Muscle layer of colon (tissue), 2 donors: ENCODE data around the gene CORO1C.

ENCODE experiments used
- H3K27ac ChIP-seq: one replicate; pipeline ENCODE4 v1.7.0; 2013; ENCODE audit warnings: low read depth, mild to moderate bottlenecking, low read length, moderate library complexity
- H3K27me3 ChIP-seq, 2 donors: one replicate each; pipeline ENCODE4 v1.7.0; 2013; ENCODE audit warnings: low read length in 2 of 2, mild to moderate bottlenecking in 2 of 2; ENCODE audit not compliant: insufficient read depth in 2 of 2, control insufficient read depth in 1 of 2
- H3K36me3 ChIP-seq: one replicate; pipeline ENCODE4 v1.7.0; 2013; ENCODE audit warnings: mild to moderate bottlenecking, low read length; ENCODE audit not compliant: insufficient read depth
- H3K4me1 ChIP-seq: one replicate; pipeline ENCODE4 v1.7.0; 2013; ENCODE audit warnings: mild to moderate bottlenecking, low read length; ENCODE audit not compliant: insufficient read depth
- H3K4me3 ChIP-seq, 2 donors: one replicate each; pipeline ENCODE4 v1.7.0; 2013; ENCODE audit warnings: low read length in 2 of 2, low read depth in 1 of 2, mild to moderate bottlenecking in 1 of 2, moderate library complexity in 1 of 2
- H3K9ac ChIP-seq: one replicate; pipeline ENCODE4 v1.7.0; 2013; ENCODE audit warnings: low read length
- H3K9me3 ChIP-seq: one replicate; pipeline ENCODE4 v1.7.0; 2013; ENCODE audit warnings: mild to moderate bottlenecking, low read length
- donor health status: abdominal sarcoma.
- donor health status: Adenocarcinoma of cecum.

Gene CORO1C

DNA sequence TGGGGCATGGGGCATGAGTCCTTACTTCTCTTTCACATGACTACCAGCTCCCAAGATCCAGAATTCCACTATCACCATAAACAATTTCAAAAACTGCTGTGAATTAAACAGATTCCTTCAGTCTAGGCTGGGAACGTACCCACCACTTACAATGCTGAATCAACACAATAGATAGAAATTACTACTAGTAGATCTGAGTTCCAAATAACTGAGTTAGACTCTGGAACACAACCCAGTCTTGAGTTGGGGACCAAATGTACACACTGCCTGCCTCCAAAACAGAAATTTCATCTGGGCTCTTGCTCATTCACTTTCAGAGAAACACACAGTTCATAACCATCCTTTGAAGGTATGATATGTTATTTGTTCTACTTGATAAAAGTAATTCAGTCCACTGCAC lies 8.9 kb downstream of the CORO1C start:
- Histone ChIP-seq H3K9ac (no peak overlapping the region), H3K4me1 (peaks cover 86% of the 10 kb centered on the region), H3K27ac (peak overlapping the region; percentile 69), H3K27me3 (no peaks in the 10 kb centered on the region), H3K4me3 (peak overlapping the region in 1 of 2 donors; percentile 19), H3K9me3 (no peaks in the 10 kb centered on the region), H3K36me3 (no peaks in the 10 kb centered on the region)

DNA sequence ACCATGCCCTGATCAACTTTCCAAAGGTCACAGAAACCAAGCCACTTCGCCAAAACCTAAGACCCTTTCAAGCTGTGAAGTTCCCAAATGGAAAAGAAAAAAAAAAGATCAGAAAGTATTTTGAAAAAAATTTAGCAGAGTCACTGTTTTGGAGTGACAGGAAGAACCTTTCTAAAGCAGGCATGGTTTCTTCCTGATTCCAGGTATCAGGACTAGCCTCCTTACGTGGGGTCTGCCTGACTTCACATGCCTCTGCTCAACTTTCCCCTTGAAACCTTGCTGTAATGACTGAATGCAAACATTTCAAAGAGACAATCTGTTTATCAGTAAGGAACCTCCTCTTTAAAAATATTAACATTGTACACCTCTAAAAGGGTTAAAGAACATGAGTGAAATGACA lies 9.5 kb downstream of the CORO1C start:
- Histone ChIP-seq H3K4me3 (peak overlapping the region in 1 of 2 donors; percentile 19), H3K9ac (peak overlapping the region; percentile 19), H3K27ac (no peak overlapping the region), H3K9me3 (no peaks in the 10 kb centered on the region), H3K4me1 (peaks cover 86% of the 10 kb centered on the region), H3K27me3 (no peaks in the 10 kb centered on the region), H3K36me3 (peaks cover 6% of the 10 kb centered on the region)

DNA sequence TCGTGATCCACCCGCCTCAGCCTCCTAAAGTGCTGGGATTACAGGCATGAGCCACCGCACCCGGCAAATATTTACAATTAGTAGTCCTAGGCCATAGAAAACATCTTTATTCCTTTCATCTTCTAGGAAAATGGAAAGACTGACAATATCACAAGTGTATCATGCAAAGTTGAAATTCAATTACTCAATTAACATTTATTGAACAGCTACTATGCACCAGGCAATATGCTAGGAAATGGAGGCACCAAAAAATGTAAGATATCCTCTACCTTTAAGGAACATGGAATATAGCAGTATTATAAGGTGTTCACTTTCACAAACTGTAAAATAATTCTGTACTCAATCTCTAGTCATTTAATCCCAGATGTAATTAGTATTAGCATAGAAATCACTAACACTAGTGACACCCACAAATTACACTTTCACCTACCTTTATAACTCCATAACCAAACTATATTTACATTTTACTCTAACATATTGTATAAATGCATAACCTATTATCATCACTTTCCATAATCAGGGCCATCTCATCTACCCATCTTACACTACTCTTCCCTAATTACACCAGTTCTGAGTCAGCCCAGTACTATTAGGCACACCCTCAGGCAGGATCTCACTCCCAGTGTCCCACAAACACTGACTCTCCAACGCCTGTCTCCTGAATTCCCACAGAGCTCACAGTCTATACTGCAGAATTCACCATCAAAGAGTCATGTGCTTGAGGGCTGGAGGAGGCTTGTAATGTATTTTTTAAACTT lies 10.4 kb downstream of the CORO1C start:
- H3K9ac ChIP-seq, result no peak overlapping the region
- peak overlapping the region; percentile 10 for H3K27ac ChIP-seq
- no peaks in the 10 kb centered on the region for H3K9me3 ChIP-seq
- H3K27me3 ChIP-seq, result no peaks in the 10 kb centered on the region
- H3K4me1 ChIP-seq, result peaks cover 83% of the 10 kb centered on the region
- peaks cover 7% of the 10 kb centered on the region for H3K36me3 ChIP-seq
- H3K4me3 ChIP-seq, result no peak overlapping the region

DNA sequence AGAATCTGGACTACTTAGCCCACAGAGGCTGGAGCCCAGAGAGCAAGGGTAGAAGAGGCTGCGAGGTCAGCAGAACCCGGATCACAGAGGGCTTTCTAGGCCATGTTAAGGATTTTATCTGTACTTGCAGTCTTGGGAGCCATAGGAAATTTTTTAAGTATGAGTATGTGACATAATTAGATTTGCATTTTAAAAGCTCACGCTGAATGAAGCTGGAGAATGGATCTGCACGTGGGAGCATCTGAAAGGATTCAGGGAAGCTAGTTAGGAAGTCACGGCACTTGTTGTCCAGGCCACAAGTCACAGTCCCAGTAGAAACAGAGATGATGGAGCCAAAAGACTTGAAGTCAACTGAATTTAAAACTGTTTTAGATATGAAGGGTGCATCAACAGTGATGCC lies 14.1 kb downstream of the CORO1C start:
- Histone ChIP-seq H3K4me3 (no peak overlapping the region), H3K4me1 (peaks cover 76% of the 10 kb centered on the region), H3K9me3 (no peaks in the 10 kb centered on the region), H3K9ac (no peak overlapping the region), H3K27me3 (no peaks in the 10 kb centered on the region), H3K27ac (peak overlapping the region; percentile 0), H3K36me3 (peaks cover 7% of the 10 kb centered on the region)

DNA sequence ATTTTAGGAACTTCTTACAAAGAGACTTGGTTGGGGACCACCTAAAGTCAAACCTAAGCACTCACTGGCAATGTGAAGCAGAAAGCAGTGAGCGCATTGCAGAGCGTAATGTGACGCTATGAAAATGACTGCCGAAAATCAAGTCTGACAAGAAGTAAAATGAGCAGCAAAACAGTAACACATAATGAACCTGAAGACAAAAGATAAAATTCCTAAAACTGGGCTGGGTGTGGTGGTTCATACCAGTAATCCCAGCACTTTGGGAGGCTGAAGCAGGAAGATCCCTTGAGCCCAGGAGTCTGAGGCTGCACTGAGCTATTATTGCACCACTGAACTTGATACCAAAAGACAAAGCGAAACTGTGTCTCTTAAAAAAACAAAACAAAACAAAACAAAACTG lies 16.5 kb downstream of the CORO1C start:
- H3K9me3 ChIP-seq, result no peaks in the 10 kb centered on the region
- H3K4me1 ChIP-seq, result peaks cover 74% of the 10 kb centered on the region
- H3K27me3 ChIP-seq, result no peaks in the 10 kb centered on the region
- H3K36me3 ChIP-seq, result peaks cover 12% of the 10 kb centered on the region
- no peak overlapping the region for H3K4me3 ChIP-seq
- no peak overlapping the region for H3K9ac ChIP-seq
- peak overlapping the region; percentile 39 for H3K27ac ChIP-seq

DNA sequence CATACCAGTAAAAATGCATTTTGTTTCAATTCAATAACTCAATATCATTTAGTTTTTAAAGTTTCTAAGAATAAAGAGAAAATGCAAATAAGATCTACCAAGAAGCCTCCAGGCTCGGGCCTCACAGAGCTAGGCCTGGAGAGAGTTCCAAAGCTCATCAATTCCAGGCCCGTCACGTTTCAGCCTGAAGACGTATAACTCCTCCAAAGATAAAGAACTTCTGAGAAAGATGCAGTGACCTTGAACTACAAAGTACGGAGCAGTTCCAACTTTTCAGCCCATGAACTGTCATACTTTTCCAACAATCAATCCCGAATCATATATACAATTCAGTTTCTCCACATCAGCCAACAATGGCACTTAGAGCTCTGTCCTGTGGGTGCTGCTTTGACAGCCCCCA lies 17.8 kb downstream of the CORO1C start:
- Histone ChIP-seq H3K4me1 (peaks cover 72% of the 10 kb centered on the region), H3K9me3 (no peaks in the 10 kb centered on the region), H3K9ac (no peak overlapping the region), H3K27me3 (no peaks in the 10 kb centered on the region), H3K36me3 (peaks cover 12% of the 10 kb centered on the region), H3K4me3 (no peak overlapping the region), H3K27ac (peak overlapping the region; percentile 37)

DNA sequence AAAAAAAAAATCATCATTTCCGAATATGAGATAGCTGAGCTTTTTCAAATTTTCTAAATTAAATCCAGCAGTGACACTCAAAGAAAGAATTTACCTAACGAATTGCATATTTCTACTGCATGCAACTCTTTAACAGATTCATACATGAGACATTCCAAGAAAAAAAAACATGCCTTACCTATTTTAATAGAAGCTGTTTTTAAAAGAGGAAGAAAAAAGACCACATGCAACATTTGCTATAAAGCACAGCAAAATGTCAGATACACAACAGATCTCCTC lies 18.5 kb downstream of the CORO1C start:
- Histone ChIP-seq H3K4me1 (peaks cover 69% of the 10 kb centered on the region), H3K27me3 (no peaks in the 10 kb centered on the region), H3K36me3 (peaks cover 12% of the 10 kb centered on the region), H3K9ac (no peak overlapping the region), H3K9me3 (no peaks in the 10 kb centered on the region), H3K4me3 (peak overlapping the region in 1 of 2 donors; percentile 21), H3K27ac (peak overlapping the region; percentile 37)

DNA sequence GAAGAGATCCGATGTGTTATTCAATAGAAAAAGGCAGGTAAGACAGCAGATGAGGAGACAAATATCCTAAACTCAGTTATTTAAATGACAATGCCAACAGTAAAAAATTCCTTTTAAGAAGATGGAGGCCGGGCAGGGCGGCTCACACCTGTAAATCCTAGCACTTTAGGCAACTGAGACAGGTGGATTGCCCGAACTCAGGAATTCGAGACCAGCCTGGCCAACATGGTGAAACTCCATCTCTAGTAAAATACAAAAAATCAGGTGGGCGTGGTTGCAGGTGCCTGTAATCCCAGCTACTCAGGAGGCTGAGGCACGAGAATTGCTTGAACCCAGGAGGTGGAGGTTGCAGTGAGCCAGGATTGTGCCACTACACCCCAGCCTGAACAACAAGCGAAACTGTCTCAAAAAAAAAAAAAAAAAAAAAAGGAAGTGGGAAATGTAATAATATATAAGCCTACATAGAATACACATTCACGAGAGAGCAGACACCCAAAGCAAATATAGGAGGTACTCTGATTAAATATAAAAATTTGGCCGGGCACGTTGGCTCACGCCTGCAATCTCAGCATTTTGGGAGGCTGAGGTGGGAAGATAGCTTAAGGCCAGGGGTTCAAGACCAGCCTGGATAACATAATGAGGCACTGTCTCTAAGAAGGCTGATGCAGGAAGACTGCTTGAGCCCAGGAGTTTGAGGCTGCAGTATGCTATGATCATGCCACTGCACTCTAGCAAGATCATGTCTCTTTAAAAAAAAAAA lies 19.0 kb downstream of the CORO1C start:
- peaks cover 64% of the 10 kb centered on the region for H3K4me1 ChIP-seq

DNA sequence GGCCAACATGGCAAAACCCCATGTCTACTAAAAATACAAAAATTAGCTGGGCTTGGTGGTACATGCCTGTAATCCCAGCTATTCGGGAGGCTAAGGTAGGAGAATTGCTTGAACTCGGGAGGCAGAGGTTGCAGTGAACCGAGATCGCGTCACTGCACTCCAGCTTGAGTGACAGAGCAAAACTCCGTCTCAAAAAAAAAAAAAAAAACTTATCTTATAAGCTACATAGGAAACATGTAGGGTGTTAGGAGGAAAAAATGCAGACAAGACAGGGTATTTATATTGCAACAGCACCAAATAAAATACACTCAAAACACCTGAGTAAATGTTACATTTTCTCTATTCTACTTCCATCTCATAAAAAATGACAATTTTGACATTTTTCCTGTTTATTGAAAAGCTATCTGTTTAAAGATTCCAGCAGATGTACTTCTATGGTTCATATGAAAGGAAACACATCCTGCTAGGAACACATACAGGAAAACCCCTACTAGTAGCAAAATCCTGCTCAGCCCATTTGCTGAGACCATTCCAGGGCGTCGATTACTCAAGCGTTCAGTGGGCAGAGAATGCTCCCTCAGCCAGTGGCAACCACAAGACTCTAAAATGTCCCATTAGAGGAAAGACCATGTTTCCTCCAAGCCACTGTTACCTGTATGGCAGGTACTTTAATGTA lies 19.7 kb downstream of the CORO1C start:
- no peak overlapping the region for H3K27ac ChIP-seq
- no peak overlapping the region for H3K9ac ChIP-seq
- H3K36me3 ChIP-seq, result peaks cover 4% of the 10 kb centered on the region
- H3K4me1 ChIP-seq, result peaks cover 57% of the 10 kb centered on the region
- H3K9me3 ChIP-seq, result no peaks in the 10 kb centered on the region
- peak overlapping the region in 1 of 2 donors; percentile 21 for H3K4me3 ChIP-seq
- H3K27me3 ChIP-seq, result no peaks in the 10 kb centered on the region

More for the DNA sequence above, 19.0 kb downstream of the CORO1C start:
- Histone ChIP-seq H3K36me3 (peaks cover 11% of the 10 kb centered on the region), H3K9me3 (no peaks in the 10 kb centered on the region), H3K4me3 (peak overlapping the region in 1 of 2 donors; percentile 21), H3K27ac (peak overlapping the region; percentile 37), H3K27me3 (no peaks in the 10 kb centered on the region), H3K9ac (no peak overlapping the region)

DNA sequence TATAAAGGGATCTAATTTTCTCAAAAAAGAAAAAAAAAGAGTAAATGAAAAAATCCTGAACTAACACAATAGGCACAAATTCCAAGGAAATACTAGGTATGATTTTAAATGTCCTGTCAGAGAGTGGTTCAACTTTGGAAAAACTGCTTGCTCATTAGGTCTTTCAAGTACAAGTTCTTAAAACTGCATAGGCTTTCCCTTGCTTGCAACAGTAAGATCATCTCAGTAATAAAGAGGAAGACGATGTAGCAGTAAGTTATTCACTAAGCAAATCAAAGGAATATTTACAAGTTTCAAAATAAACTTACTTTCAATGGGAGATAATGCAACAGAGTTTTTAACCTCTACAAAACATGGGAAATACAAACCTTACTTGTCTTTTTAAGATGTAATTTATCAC lies 21.6 kb downstream of the CORO1C start:
- Histone ChIP-seq H3K36me3 (peaks cover 4% of the 10 kb centered on the region), H3K27ac (no peak overlapping the region), H3K27me3 (no peaks in the 10 kb centered on the region), H3K4me1 (peaks cover 62% of the 10 kb centered on the region), H3K4me3 (no peak overlapping the region), H3K9ac (no peak overlapping the region), H3K9me3 (no peaks in the 10 kb centered on the region)

DNA sequence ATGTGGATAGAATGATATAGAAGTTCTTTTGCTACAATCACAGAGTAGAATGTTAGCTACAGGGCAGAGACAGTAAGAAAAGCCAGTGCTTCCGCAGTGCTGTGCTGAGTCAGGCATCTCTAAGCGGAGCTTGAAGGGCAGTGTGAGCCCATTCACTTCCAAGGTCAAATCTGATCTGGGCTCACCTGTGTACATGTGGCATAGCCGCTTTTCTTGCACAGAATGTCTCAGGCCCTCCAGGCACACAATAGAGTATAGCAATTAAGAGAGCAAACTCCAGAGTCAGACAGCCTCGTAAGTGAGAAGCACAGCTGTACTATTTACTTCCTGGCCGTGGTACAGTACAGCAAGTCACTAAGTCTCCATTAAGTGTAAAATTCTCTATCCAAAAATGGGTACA lies 26.8 kb downstream of the CORO1C start:
- peaks cover 67% of the 10 kb centered on the region for H3K4me1 ChIP-seq
- peak overlapping the region; percentile 12 for H3K27ac ChIP-seq
- H3K36me3 ChIP-seq, result peaks cover 14% of the 10 kb centered on the region
- H3K9me3 ChIP-seq, result no peaks in the 10 kb centered on the region
- no peaks in the 10 kb centered on the region for H3K27me3 ChIP-seq
- no peak overlapping the region for H3K4me3 ChIP-seq
- H3K9ac ChIP-seq, result no peak overlapping the region
